Measurements from ENCODE around the gene CIDEC.

CIDEC gene

DNA sequence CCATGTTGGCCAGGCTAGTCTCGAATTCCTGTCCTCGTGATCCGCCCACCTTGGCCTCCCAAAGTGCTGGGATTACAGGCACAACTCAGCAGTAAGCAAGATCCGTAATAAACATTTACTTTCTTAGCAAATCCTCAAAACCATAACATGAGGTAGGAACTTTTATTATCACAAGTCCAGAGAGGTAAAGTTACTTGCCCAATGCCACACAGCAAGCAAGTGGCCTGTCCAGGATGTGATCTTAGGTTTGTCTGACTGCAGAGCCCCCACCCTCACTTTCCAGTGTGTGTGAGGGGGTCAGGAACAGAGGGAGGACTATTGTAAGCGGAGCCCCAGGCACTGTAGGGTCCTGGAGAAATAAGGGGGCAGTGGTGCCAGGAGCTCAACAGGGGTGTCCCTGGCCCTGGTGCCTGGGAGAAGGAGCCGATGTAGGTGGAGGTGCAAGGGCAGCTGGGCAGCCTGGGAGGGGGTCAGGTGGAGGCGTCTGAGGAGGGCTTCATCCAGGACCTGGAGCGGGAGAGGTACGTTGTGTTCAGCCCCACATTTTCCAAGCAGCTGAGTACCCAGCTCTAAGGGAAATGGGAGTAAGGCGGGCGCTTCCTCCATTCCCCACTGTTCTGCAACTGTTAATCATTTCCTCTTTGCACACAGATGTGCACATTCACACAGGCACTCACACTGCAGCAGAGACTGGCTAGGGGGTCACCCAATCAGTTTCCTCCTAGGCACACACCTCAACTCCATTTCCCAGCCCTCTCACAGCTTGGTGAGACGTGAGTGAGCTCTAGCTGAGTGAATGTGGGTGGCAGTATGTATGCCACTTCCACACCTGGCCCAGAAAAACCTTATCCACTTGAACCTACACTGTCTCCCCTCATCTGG is 42.1 kb downstream of the CIDEC start:
- no peak for TF ChIP-seq CTCF (IDR thresholded peaks at IDR 0.05; ENCODE audit: low read depth, low read length, missing control alignments)
- DNase-seq (ENCODE audit: low read depth): no peak
- H3K4me3 ChIP-seq (ENCODE audit: low read depth, low read length): no peak overlapping the region

DNA sequence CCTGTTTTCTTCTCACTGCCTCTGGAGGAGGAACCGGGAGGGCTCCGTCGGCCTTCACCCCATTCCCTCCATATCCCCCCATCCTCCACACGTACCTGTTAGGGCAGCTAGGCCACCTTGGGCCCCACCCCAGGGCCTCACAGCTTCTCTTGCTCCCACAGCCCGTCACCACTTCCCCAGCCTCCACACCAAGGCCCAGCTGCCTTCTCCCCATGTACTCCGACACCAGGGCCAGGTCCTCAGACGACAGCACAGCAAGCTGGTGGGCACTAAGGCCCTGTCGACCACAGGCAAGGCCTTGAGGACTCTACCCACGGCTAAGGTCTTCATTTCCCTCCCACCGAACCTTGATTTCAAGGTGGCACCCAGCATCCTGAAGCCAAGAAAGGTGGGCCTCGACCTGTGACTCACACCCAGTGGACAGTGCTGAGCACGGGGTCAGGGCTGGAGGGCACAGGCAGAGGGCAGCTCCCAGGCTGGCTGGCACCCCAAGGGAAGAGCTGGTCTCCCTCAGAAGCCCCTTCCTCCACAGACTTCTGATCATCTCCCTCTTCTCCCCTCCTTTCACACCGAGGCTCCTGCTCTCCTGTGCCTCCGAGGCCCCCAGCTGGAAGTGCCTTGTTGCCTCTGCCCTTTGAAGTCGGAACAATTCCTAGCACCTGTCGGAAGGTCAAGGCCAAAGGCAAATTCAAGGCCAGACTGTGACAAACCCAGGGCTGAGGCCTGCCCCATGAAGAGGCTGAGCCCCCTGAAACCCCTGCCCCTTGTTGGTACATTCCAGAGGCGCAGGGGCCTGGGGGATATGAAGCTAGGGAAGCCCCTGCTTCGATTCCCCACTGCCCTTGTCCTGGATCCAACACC is 45.3 kb downstream of the CIDEC start:
- TF ChIP-seq CTCF (IDR thresholded peaks at IDR 0.05; ENCODE audit: low read depth, low read length, missing control alignments): no peak
- no peak for DNase-seq (ENCODE audit: low read depth)
- no peak overlapping the region for H3K4me3 ChIP-seq (ENCODE audit: low read depth, low read length)

- TF ChIP-seq CTCF (IDR thresholded peaks at IDR 0.05; ENCODE audit: low read depth, low read length, missing control alignments): no peak
Observed at GRCh38 chr3:9833078-9833477, 47.0 kb downstream of the CIDEC start.

DNA sequence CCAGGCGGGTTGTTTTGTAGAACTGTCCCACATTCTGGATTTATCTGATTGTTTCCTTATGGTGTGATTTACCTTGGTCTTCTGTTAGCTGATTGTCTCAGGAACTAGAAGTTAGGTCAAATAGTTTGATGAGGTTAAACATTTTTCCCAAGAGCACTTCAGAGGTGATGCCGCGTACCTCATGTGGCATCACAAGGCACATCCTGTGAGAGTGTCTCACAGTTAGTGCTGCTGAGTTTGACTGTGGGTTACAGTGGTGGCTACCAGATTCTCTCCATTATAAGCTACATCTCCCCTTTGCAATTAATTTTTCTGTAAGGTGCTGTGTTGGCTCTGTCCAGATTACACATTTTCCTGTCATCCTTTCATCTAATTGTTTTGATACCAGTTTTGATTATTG is 48.8 kb downstream of the CIDEC start:
- no peak overlapping the region for H3K4me3 ChIP-seq (ENCODE audit: low read depth, low read length)
- TF ChIP-seq CTCF (IDR thresholded peaks at IDR 0.05; ENCODE audit: low read depth, low read length, missing control alignments): no peak

More at GRCh38 chr3:9833078-9833477, 47.0 kb downstream of the CIDEC start:
- H3K4me3 ChIP-seq (ENCODE audit: low read depth, low read length): no peak overlapping the region
- no peak for DNase-seq (ENCODE audit: low read depth)

DNA sequence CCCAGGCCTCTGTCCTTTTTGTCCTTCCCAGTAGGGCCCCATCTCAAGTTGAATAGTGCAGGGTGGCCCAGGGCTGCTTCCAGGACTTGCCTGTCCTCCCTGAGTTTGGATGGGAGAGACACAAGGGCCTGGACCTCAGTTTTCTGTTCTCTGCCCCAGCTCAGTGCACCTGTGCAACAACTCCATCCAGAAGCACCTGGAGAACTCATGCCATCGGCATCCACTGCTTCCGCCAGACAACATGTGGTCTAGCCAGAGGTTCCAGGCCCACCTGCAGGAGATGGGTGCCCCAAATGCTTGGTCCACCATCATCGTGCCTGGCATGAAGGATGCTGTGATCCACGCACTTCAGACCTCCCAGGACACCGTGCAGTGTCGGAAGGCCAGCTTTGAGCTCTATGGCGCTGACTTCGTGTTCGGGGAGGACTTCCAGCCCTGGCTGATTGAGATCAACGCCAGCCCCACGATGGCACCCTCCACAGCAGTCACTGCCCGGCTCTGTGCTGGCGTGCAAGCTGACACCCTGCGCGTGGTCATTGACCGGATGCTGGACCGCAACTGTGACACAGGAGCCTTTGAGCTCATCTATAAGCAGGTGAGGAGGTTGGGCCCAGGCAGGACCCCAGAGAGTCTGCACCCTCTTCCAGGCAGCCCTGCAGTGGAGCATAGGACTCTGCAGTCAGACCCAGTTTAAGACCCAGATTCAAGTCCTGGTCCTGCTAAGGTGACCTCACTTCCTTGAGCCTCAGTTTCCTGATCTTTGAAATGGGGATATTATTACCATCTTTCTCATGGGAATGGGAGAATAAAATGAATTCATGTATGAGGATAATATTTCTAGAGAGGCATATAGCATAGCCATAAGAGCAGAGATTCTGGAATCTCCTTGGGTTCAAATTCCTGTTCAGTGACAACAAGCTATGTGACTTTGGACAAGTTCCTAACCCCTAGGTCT is 51.0 kb downstream of the CIDEC start:
- DNase-seq (ENCODE audit: low read depth): no peak
- H3K4me3 ChIP-seq (ENCODE audit: low read depth, low read length): no peak overlapping the region
- TF ChIP-seq CTCF (IDR thresholded peaks at IDR 0.05; ENCODE audit: low read depth, low read length, missing control alignments): no peak

More for the DNA sequence above, 48.8 kb downstream of the CIDEC start:
- no peak for DNase-seq (ENCODE audit: low read depth)

DNA sequence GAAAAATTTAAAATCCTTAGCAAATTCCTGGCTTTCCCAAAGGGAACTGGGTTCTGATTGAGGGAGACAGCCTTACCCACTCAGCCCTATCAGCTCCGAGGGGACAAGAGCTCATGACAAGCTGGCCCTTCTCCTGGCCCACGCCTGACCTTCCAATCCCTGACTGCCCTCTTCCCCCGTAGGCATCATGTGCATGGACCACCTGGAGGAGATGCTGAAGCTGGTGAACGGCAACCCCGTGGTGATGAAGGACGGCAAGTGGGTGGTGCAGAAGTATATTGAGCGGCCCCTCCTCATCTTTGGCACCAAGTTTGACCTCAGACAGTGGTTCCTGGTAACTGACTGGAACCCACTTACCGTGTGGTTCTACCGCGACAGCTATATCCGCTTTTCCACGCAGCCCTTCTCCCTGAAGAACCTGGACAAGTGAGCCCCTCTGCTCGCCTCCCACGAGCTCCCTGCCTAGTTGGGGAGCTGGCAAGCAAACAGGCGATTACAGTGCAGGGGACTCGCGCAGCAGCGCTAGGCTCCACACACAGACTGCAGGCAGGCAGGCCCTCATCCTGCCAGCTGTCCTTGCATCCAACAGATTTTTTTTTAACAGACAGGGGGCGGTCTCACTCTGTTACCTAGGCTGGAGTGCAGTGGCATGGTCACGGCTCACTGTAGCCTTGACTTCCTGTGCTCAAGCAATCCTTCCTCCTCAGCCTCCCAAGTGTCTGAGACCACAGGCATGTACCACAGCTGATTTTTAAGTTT is 53.1 kb downstream of the CIDEC start:
- H3K4me3 ChIP-seq (ENCODE audit: low read depth, low read length): no peak overlapping the region
- DNase-seq (ENCODE audit: low read depth): no peak
- peak; percentile 48 for TF ChIP-seq CTCF (IDR thresholded peaks at IDR 0.05; ENCODE audit: low read depth, low read length, missing control alignments)

Measured in GM12864 (cell line).